HG03135 (cell line): ENCODE results near the gene ESR2.

ENCODE experiments used
- ATAC-seq: cut with Tn5 transposase; IDR thresholded peaks from one replicate; pipeline ENCODE4 v1.9.1; 2021; ENCODE audit warnings: mild to moderate bottlenecking, moderate library complexity; ENCODE audit not compliant: unreplicated experiment

The ESR2 gene

GRCh38 chr14:64272019-64272418 is 22.2 kb downstream of the ESR2 start:
- no peak for ATAC-seq

GRCh38 chr14:64266239-64266638 is 27.9 kb downstream of the ESR2 start:
- ATAC-seq: no peak

GRCh38 chr14:64265222-64265621 is 28.9 kb downstream of the ESR2 start:
- no peak for ATAC-seq

GRCh38 chr14:64260418-64260817 is 33.8 kb downstream of the ESR2 start:
- ATAC-seq: no peak

- ATAC-seq: no peak
Observed at GRCh38 chr14:64255756-64256155, 38.4 kb downstream of the ESR2 start.

GRCh38 chr14:64253672-64254071 is 40.5 kb downstream of the ESR2 start:
- no peak for ATAC-seq

- ATAC-seq: no peak
Observed at GRCh38 chr14:64249363-64249762, 44.8 kb downstream of the ESR2 start.

- no peak for ATAC-seq
Observed at GRCh38 chr14:64248689-64249088, 45.5 kb downstream of the ESR2 start.

- ATAC-seq: no peak
Observed at GRCh38 chr14:64247195-64247594, 47.0 kb downstream of the ESR2 start.

GRCh38 chr14:64246688-64247087 is 47.5 kb downstream of the ESR2 start:
- no peak for ATAC-seq

GRCh38 chr14:64245491-64245890 is 48.7 kb downstream of the ESR2 start:
- ATAC-seq: no peak

GRCh38 chr14:64244279-64244678 is 49.9 kb downstream of the ESR2 start:
- no peak for ATAC-seq

- ATAC-seq: no peak
Observed at GRCh38 chr14:64238631-64239030, 55.5 kb downstream of the ESR2 start.

- no peak for ATAC-seq
Observed at GRCh38 chr14:64238049-64238448, 56.1 kb downstream of the ESR2 start.

- ATAC-seq: peak; percentile 70
Observed at GRCh38 chr14:64235652-64236640, 58.2 kb downstream of the ESR2 start.

GRCh38 chr14:64234877-64235651 is 59.1 kb downstream of the ESR2 start:
- ATAC-seq: peak; percentile 6

- no peak for ATAC-seq
Observed at GRCh38 chr14:64233531-64234190, 60.5 kb downstream of the ESR2 start.

GRCh38 chr14:64232944-64233343 is 61.2 kb downstream of the ESR2 start:
- ATAC-seq: no peak

GRCh38 chr14:64232095-64232838 is 61.9 kb downstream of the ESR2 start:
- ATAC-seq: no peak

- ATAC-seq: no peak
Observed at GRCh38 chr14:64229489-64229888, 64.7 kb downstream of the ESR2 start.

GRCh38 chr14:64227856-64228255 is 66.3 kb downstream of the ESR2 start:
- ATAC-seq: no peak
